HL-60/S4 treated with retinoic acid at 250 ng/mL for 4 days and 3 days (cell line): ENCODE results near the gene ZNF430.
"Not testable (repeated sequence)": the region's sequence is repeated elsewhere in the genome, so short reads cannot be mapped to it uniquely, and the experiment has no call there.

ENCODE experiments used
- in situ Hi-C: fragments of 300-500 bp; cut with MboI; formaldehyde crosslinking; loops from 2 replicates; pipeline ENCODE4 v1.7.0; 2022; ENCODE audit warnings: low sequenced_read_pairs

The ZNF430 gene

GRCh38 chr19:21020298-21021227 lies at the start of gene ZNF430:
Gene ZNF430, plus strand, starts transcription at chr19:21020657. Its CDS starts 144 bp downstream, at chr19:21020801.
- in situ Hi-C loops, result no loop called here

- in situ Hi-C loops, result not testable (repeated sequence)
Observed at GRCh38 chr19:20992788-20993187, 27.7 kb upstream of the ZNF430 start.

- in situ Hi-C loops, result no loop called here
Observed at GRCh38 chr19:20999731-21000352, 20.6 kb upstream of the ZNF430 start.

- in situ Hi-C loops, result not testable (repeated sequence)
Observed at GRCh38 chr19:21021238-21021637, 781 bp downstream of the ZNF430 start.

GRCh38 chr19:21022996-21023395 lies 2.5 kb downstream of the ZNF430 start:
- in situ Hi-C loops, result no loop called here

GRCh38 chr19:21023901-21024300 lies 3.4 kb downstream of the ZNF430 start:
- in situ Hi-C loops, result no loop called here

- in situ Hi-C loops, result no loop called here
Observed at GRCh38 chr19:21028969-21029268, 8.5 kb downstream of the ZNF430 start.

- in situ Hi-C loops, result no loop called here
Observed at GRCh38 chr19:21045028-21045427, 24.6 kb downstream of the ZNF430 start.

GRCh38 chr19:21046489-21046888 lies 26.0 kb downstream of the ZNF430 start:
- in situ Hi-C loops, result no loop called here

- in situ Hi-C loops, result no loop called here
Observed at GRCh38 chr19:21047716-21048115, 27.3 kb downstream of the ZNF430 start.

GRCh38 chr19:21052902-21053301 lies 32.4 kb downstream of the ZNF430 start:
- in situ Hi-C loops, result no loop called here

- in situ Hi-C loops, result no loop called here
Observed at GRCh38 chr19:21065336-21065735, 44.9 kb downstream of the ZNF430 start.

GRCh38 chr19:21082011-21082975 lies 61.8 kb downstream of the ZNF430 start, which contains the start of gene ZNF714:
Gene ZNF714, plus strand, starts transcription at chr19:21082203. Its CDS starts 16,066 bp downstream, at chr19:21098269.
- in situ Hi-C loops, result no loop called here

GRCh38 chr19:21084343-21084742 lies 63.9 kb downstream of the ZNF430 start:
- in situ Hi-C loops, result no loop called here

- in situ Hi-C loops, result no loop called here
Observed at GRCh38 chr19:21087871-21088270, 67.4 kb downstream of the ZNF430 start.

- in situ Hi-C loops, result no loop called here
Observed at GRCh38 chr19:21092109-21092508, 71.7 kb downstream of the ZNF430 start.

GRCh38 chr19:21094347-21095025 lies 74.0 kb downstream of the ZNF430 start:
- in situ Hi-C loops, result no loop called here

GRCh38 chr19:21098291-21098690 lies 77.8 kb downstream of the ZNF430 start:
- in situ Hi-C loops, result no loop called here

GRCh38 chr19:21101521-21102242 lies 81.2 kb downstream of the ZNF430 start:
- in situ Hi-C loops, result no loop called here

GRCh38 chr19:21109116-21109515 lies 88.7 kb downstream of the ZNF430 start:
- in situ Hi-C loops, result no loop called here
